C4-2B (cell line): ENCODE measurements around the gene FRS3.

Experiments
- CTCF ChIP-seq: fragments of 450-650 bp; conservative IDR thresholded peaks from 2 replicates; pipeline ENCODE4 v1.5.1; 2017; ENCODE audit warnings: mild to moderate bottlenecking
- ZFX ChIP-seq: fragments of 450-650 bp; IDR thresholded peaks from 2 replicates; pipeline ENCODE4 v1.6.1; 2017

- TF ChIP-seq CTCF (peak; percentile 90), ZFX (peak; percentile 58)
Observed at GRCh38 chr6:41787219-41787917, 7.7 kb upstream of the FRS3 start, which contains the start of gene TOMM6.
